WI38 (cell line): Measurements from ENCODE around the gene SSU72.
"Not testable (repeated sequence)": the region's sequence is repeated elsewhere in the genome, so short reads cannot be mapped to it uniquely, and the experiment has no call there.

Experiments
- H3K4me3 ChIP-seq: 2 replicates; pipeline ENCODE4 v1.5.1; 2011; ENCODE audit warnings: low read depth, mild to moderate bottlenecking, control low read depth, low read length
- CTCF ChIP-seq: IDR thresholded peaks from 2 replicates; pipeline ENCODE4 v1.5.1; 2012; ENCODE audit warnings: low read depth, mild to moderate bottlenecking, control low read depth, low read length

Gene SSU72

GRCh38 chr1:1561801-1562470 is 12.7 kb downstream of the SSU72 start:
- H3K4me3 ChIP-seq = no peak overlapping the region
- TF ChIP-seq CTCF = no peak

GRCh38 chr1:1560178-1560577 is 14.5 kb downstream of the SSU72 start:
- TF ChIP-seq CTCF = no peak
- no peak overlapping the region for H3K4me3 ChIP-seq

- H3K4me3 ChIP-seq = no peak overlapping the region
- TF ChIP-seq CTCF = no peak
Observed at GRCh38 chr1:1559066-1559465, 15.6 kb downstream of the SSU72 start.

- TF ChIP-seq CTCF = no peak
- H3K4me3 ChIP-seq = no peak overlapping the region
Observed at GRCh38 chr1:1558591-1558990, 16.1 kb downstream of the SSU72 start.

- not testable (repeated sequence) for H3K4me3 ChIP-seq
Observed at GRCh38 chr1:1557688-1558087, 17.0 kb downstream of the SSU72 start.

GRCh38 chr1:1556961-1557360 is 17.7 kb downstream of the SSU72 start:
- H3K4me3 ChIP-seq = not testable (repeated sequence)

GRCh38 chr1:1556505-1556904 is 18.2 kb downstream of the SSU72 start:
- no peak overlapping the region for H3K4me3 ChIP-seq
- no peak for TF ChIP-seq CTCF

GRCh38 chr1:1554926-1555915 is 19.4 kb downstream of the SSU72 start:
- TF ChIP-seq CTCF = no peak
- no peak overlapping the region for H3K4me3 ChIP-seq
